ENCODE data around the gene ICA1L. TPM values are rescaled to one million over a fixed set of nuclear protein-coding genes. Genes with fewer than 3 reads are reported as not detected.

The ICA1L gene
- total RNA-seq, 1 experiment from 2014 or later = 5.5 TPM

DNA sequence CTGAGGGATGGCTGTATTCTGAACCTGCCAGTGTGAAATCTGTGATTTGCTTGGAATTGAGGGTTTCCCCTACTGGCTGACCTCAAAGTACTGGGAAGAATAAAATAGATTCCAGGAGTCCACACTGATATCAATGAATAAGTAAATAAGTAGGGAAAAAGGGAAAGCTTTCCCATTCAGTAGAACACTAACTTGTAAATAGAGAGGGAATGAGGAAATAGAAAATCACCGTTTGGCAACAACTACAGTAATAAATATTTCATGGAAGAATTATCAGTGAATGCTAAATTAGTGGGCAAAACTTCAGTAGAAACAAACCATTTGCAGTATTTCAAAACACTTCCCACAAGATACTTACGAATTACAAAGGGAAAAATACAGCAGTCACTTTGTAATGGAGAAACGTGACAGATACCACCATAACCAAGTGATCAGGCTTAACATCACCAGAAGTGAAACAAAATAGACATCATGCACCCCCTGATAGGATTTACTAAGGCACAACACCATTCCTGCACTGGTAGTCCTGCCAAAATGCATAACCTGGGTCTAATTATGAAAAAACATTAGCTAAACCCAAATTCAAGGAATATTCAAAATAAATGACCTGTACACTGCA, 88.5 kb downstream of the ICA1L start:
- intact Hi-C loops (cut with micrococcal nuclease; ENCODE audit: unreplicated experiment) = no loop called here
- H3K27me3 Mint-ChIP-seq (ENCODE audit: insufficient read depth, unreplicated experiment) = no peaks in the 10 kb centered on the region
- H3K9me3 Mint-ChIP-seq (ENCODE audit: unreplicated experiment) = no peaks in the 10 kb centered on the region
- Histone ChIP-seq H3K9me3 (no peaks in the 10 kb centered on the region), H3K4me1 (no peaks in the 10 kb centered on the region), H3K36me3 (ENCODE audit: control insufficient read depth, insufficient read depth, low read length) (no peaks in the 10 kb centered on the region), H3K27me3 (replicated peaks; ENCODE audit: control insufficient read depth, insufficient read depth, low read length) (no peaks in the 10 kb centered on the region), H3K4me3 (ENCODE audit: low read depth, low read length) (no peak overlapping the region)
- no peaks in the 10 kb centered on the region for H3K4me1 Mint-ChIP-seq (ENCODE audit: low read depth, unreplicated experiment)
- no TSS peak for BruUV-seq (replicated peaks)
- TF ChIP-seq, protein P1, sequence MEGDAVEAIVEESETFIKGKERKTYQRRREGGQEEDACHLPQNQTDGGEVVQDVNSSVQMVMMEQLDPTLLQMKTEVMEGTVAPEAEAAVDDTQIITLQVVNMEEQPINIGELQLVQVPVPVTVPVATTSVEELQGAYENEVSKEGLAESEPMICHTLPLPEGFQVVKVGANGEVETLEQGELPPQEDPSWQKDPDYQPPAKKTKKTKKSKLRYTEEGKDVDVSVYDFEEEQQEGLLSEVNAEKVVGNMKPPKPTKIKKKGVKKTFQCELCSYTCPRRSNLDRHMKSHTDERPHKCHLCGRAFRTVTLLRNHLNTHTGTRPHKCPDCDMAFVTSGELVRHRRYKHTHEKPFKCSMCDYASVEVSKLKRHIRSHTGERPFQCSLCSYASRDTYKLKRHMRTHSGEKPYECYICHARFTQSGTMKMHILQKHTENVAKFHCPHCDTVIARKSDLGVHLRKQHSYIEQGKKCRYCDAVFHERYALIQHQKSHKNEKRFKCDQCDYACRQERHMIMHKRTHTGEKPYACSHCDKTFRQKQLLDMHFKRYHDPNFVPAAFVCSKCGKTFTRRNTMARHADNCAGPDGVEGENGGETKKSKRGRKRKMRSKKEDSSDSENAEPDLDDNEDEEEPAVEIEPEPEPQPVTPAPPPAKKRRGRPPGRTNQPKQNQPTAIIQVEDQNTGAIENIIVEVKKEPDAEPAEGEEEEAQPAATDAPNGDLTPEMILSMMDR (IDR thresholded peaks at IDR 0.05; ENCODE audit: insufficient read depth in 1 of 2, low read depth in 1 of 2, low read length in 1 of 2, severe bottlenecking in 1 of 2, unreplicated experiment in 1 of 2) = no peak
- DNase-seq = no peak
- H3K27ac Mint-ChIP-seq (ENCODE audit: unreplicated experiment) = no peak overlapping the region
- H3K36me3 Mint-ChIP-seq (ENCODE audit: insufficient read depth, unreplicated experiment) = peaks cover under 1% of the 10 kb centered on the region
- POLR2A ChIA-PET = interaction anchor here (0.6 kb wide), 1 partner anchor 24 kb away, joined by 3 read pairs; no protein-coding TSS in a partner anchor
- CTCF ChIA-PET = no interaction called here
- H3K4me3 Mint-ChIP-seq (ENCODE audit: unreplicated experiment) = no peak overlapping the region

DNA sequence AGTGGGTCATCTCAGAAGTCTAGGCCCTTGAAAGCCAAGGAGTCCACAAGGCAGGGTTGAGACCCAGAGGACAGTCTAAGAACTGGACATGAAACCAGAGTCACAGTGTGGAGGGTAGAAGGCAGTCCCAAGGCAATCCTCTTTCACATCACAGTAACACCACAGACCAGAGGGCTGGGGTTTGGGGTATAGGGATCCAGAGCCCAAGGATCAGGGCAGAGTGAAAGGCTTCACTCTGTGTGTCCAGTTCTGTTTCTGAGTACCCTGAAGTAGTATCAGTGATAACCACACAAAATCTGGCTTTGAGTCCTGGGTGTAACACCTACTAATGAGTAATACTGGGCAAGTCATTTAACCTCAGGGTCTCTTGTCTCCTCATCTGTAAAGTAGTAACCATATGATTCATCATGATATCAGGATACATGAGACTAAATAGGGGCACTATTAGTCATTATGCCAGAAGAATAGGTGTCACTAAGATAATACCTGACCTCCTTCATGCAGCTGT, 91.0 kb downstream of the ICA1L start:
- no peaks in the 10 kb centered on the region for H3K36me3 ChIP-seq (ENCODE audit: control insufficient read depth, insufficient read depth, low read length)
- H3K4me3 Mint-ChIP-seq (ENCODE audit: unreplicated experiment) = no peak overlapping the region
- H3K4me3 ChIP-seq (ENCODE audit: low read depth, low read length) = no peak overlapping the region
- no peaks in the 10 kb centered on the region for H3K36me3 Mint-ChIP-seq (ENCODE audit: insufficient read depth, unreplicated experiment)
- H3K4me1 Mint-ChIP-seq (ENCODE audit: low read depth, unreplicated experiment) = no peaks in the 10 kb centered on the region
- no peaks in the 10 kb centered on the region for H3K9me3 Mint-ChIP-seq (ENCODE audit: unreplicated experiment)
- BruUV-seq (replicated peaks) = no TSS peak
- no peaks in the 10 kb centered on the region for H3K9me3 ChIP-seq
- no peaks in the 10 kb centered on the region for H3K27me3 ChIP-seq (replicated peaks; ENCODE audit: control insufficient read depth, insufficient read depth, low read length)
- intact Hi-C loops (cut with micrococcal nuclease; ENCODE audit: unreplicated experiment) = no loop called here
- H3K4me1 ChIP-seq = no peaks in the 10 kb centered on the region
- DNase-seq = no peak
- CTCF ChIA-PET = no interaction called here
- POLR2A ChIA-PET = no interaction called here
- TF ChIP-seq, protein P1 (IDR thresholded peaks at IDR 0.05; ENCODE audit: insufficient read depth in 1 of 2, low read depth in 1 of 2, low read length in 1 of 2, severe bottlenecking in 1 of 2, unreplicated experiment in 1 of 2) = no peak
- H3K27ac Mint-ChIP-seq (ENCODE audit: unreplicated experiment) = no peak overlapping the region
- H3K27me3 Mint-ChIP-seq (ENCODE audit: insufficient read depth, unreplicated experiment) = no peaks in the 10 kb centered on the region

DNA sequence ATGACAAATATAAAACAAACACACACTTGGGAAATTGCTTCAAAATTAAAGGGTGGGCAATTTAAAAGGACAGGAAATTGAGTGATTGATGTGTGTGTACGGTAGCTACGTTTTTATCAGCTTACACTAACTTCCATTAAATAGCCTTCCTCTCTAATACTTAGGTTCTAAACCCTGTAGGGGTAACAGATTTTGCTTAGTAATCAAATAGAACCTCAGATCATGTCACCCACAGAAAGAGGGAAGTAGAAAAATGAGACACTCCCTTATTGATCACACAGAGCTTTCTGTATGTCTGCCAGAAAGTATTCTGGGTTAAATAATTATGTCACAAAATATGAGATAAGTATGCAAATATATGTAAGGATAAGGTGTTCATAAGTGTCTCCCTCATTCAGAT, 93.3 kb downstream of the ICA1L start:
- Histone ChIP-seq H3K36me3 (ENCODE audit: control insufficient read depth, insufficient read depth, low read length) (no peaks in the 10 kb centered on the region), H3K27me3 (replicated peaks; ENCODE audit: control insufficient read depth, insufficient read depth, low read length) (no peaks in the 10 kb centered on the region), H3K9me3 (no peaks in the 10 kb centered on the region), H3K4me3 (ENCODE audit: low read depth, low read length) (no peak overlapping the region), H3K4me1 (no peaks in the 10 kb centered on the region)
- Mint-ChIP-seq H3K9me3 (ENCODE audit: unreplicated experiment) (no peaks in the 10 kb centered on the region), H3K36me3 (ENCODE audit: insufficient read depth, unreplicated experiment) (no peaks in the 10 kb centered on the region), H3K27ac (ENCODE audit: unreplicated experiment) (no peak overlapping the region), H3K27me3 (ENCODE audit: insufficient read depth, unreplicated experiment) (no peaks in the 10 kb centered on the region), H3K4me3 (ENCODE audit: unreplicated experiment) (no peak overlapping the region), H3K4me1 (ENCODE audit: low read depth, unreplicated experiment) (peaks cover 6% of the 10 kb centered on the region)
- no TSS peak for BruUV-seq (replicated peaks)
- CTCF ChIA-PET = no interaction called here
- intact Hi-C loops (cut with micrococcal nuclease; ENCODE audit: unreplicated experiment) = no loop called here
- TF ChIP-seq, protein P1 (IDR thresholded peaks at IDR 0.05; ENCODE audit: insufficient read depth in 1 of 2, low read depth in 1 of 2, low read length in 1 of 2, severe bottlenecking in 1 of 2, unreplicated experiment in 1 of 2) = no peak
- DNase-seq = no peak
- POLR2A ChIA-PET = no interaction called here

Measured in Caco-2 (cell line).